Germinal center (tissue), 1 donor: ENCODE data around the gene AIPL1.

Experiments
- DNase-seq: peaks from one replicate; pipeline ENCODE4 v3.0.0; 2012; ENCODE audit warnings: mixed read lengths, low spot score

Gene AIPL1

GRCh38 chr17:6465206-6466003, 30.5 kb upstream of the AIPL1 start:
- no peak for DNase-seq

- DNase-seq = no peak
These were observed 29.6 kb upstream of the AIPL1 start for GRCh38 chr17:6464446-6465041.

- no peak for DNase-seq
These were observed 28.9 kb upstream of the AIPL1 start for GRCh38 chr17:6463616-6464445.

DNA sequence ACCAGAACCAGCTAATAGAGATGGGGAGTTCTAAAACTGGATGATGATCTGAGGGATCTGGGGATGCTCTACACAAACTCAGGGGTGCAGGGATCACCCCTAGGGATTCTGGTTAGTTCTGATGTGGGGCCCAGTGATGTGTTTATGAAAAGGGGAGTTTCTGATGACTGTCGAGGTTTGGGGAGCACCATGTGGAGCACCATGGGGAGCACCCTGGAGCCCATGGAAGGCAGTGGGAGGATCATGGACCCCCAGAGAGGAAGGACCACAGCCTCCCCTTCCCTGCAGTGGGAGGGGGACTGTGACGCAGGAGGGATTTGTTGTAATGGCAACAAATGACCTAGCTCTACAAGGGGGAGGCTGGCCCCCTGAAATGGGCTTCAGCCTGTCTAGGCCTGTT, 27.8 kb upstream of the AIPL1 start:
- no peak for DNase-seq

DNA sequence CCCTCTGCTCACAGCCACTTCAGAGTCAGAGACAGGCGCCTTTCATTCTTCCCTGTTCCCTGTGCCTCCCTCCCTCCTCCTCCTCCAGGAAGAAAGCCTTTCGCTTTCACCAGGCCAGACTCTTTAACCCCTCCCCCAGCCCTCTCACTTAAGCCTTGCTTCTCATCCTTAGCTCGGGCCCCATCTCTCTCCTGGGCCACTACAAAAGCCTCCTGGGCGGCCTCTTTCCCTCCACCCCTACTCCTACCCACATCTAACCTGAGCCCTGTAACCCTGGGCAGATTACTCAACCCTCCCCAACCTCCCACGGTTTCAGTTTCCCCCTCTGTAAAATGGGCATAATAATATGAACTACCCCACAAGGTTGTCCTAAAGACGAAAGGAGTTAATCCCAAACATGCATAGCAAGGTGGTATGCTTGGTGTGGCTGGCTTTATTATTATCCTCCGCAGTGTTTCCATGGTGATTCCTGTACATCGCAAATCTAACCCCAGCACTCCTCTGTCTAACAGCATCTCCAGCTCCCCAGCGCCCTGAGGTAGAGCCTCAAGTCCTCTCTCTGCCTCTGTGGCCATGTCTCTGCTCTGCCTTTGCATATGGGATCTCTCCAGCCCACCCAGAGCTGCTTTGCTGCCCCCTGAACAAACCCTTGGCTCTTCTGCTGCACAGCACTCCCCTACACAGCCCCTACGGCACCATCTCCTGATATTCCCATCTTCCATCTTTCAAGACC, 27.0 kb upstream of the AIPL1 start:
- no peak for DNase-seq

DNA sequence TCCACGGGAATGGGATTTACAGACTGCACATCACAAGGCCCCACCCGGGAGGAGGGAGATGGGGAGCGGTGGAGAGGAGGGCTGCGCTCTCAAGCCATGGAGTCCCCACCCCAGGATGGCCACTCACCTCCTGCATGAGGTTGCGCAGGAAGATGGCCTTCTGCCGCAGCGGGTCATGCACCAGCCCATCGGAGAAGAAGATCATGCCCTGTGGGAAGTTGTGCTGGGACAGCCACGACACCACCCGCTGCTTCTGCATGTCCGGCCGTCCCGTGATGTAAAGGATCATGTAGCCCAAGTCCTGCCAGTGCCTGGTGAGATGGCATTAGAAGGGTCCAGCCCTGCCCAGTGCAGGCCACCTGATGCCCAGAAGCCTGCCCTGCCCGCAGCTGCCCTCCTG, 26.3 kb upstream of the AIPL1 start:
- no peak for DNase-seq

DNA sequence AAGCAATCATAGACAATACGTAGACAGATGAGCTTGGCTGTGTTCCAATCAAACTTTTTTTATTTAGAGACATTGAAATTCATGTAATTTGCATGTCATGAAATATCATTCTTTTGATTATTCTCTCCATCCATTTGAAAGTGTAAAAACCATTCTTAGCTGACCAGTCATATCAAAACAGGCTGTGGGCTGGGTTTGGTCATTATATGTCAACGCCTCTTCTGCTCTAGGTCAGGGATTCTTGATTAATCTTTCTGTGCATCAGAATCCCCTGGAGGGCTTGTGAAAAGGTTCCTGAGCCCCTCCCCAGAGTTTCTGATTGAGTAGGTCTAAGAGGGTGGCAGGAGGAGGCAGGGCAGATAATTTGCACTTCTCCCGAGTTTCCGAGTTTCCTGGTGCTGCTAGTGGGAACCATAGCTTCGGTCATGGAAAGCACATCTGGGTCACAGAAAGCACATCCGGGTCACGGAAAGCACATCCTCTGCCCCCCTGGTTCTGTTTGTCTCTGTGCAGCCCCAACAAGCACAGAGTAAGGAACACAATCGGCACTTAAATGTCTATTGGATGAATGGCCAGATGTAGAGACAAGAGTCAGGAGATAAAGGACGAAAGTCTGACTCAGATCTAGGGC, 25.7 kb upstream of the AIPL1 start:
- DNase-seq = no peak

DNA sequence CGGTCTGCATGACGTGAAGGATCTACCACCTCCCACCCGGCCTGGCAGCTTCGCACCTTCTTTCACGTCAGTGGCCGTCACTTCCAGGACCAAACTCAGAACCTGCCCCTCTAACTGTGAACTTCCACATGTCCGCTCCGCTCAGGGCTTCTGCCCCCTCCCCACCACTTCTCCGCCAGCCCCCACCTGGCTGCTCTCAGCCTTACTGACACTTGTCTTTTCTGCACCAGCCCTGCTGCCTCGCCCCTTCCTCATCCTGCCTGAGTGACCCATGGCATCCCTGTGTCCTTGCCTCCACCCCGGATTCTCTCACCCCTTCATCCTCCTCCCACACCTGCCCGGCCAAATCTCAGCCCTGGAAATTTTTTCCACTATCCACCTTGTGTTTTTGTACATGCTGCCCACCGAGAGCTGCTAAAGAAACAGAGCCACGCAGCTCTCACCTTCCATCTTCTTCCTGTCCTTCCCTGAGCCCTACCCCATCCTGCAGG, 23.6 kb upstream of the AIPL1 start:
- no peak for DNase-seq

DNA sequence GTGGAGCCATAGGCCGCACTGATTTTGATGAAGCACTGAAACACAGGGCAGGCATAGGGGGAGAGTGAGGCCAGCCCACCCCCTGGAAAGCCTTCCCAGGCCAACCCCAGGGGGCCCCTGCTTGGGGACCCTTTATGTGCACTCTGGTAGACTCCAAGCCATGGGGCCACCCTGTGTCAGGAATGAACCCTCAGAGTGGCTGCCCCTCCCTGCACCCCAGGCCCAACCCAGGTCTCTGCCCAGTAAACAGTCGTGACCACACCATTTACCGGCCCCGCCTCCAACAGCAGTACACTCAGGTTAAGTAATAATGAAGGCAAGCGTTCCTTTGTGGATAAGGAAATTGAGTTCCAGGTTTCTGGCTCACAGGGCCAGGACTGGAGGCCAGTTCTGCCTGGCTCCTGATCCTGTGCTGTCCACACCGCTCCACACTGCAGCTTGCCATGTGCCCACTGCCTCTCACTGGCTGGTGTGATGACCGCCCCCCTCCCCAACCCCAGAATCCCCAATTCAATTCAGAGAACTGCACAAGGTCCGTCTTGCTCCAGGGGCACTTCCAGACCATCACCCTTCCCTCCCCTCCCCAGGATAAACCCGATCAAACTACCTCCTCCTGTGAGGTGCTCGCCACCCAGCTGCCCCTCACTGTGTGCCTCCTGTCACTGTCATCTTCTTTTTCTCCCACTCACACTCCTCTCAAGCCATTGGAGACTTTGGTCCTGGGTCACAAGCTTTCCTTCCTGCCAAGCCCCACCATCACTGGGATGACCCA, 23.0 kb upstream of the AIPL1 start:
- no peak for DNase-seq

- DNase-seq = no peak
These were observed 22.2 kb upstream of the AIPL1 start for GRCh38 chr17:6456914-6457687.

DNA sequence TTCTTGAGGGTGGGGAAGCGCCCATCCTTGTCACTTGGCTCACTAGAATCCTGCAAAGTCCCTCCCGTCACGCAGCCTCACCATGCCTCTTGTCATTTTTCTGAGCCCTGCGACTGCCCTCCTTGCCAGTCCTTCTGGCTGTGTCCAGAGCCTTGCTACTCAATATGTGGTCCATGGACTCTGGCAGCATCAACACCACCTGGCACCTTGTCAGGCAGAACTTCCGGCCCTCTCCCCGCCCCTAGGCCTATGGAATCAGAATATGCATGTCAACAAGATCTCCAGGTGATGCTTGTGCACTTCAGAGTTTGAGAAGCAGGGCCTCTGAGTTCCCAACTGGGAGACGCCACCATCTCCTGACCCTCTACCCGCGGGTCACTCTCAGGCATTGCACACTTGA, 21.4 kb upstream of the AIPL1 start:
- DNase-seq = no peak

DNA sequence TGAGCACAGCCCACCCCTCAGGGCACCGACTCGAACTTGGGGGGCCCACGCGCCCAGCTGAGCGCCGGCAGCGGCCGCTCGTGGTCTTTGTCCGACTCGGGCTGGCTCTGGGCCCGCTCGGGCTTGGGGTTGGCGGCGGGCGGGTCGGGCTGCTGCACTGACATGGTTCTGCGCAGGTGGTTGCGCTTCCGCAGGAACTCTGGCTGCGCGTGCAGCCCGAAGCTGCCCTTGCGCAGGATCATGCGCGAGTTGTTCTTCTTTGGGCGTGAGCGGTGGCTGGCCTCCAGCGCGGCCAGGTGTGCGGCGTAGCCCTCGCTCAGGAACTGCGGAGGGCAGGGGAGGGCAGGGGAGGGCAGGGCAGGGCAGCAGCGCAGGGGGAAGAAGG, 20.4 kb upstream of the AIPL1 start:
- peak; percentile 55 for DNase-seq

- no peak for DNase-seq
These were observed 19.8 kb upstream of the AIPL1 start for GRCh38 chr17:6454495-6455320.

GRCh38 chr17:6453279-6454024, 18.5 kb upstream of the AIPL1 start:
- no peak for DNase-seq

- no peak for DNase-seq
These were observed 17.7 kb upstream of the AIPL1 start for GRCh38 chr17:6452471-6453266.

DNA sequence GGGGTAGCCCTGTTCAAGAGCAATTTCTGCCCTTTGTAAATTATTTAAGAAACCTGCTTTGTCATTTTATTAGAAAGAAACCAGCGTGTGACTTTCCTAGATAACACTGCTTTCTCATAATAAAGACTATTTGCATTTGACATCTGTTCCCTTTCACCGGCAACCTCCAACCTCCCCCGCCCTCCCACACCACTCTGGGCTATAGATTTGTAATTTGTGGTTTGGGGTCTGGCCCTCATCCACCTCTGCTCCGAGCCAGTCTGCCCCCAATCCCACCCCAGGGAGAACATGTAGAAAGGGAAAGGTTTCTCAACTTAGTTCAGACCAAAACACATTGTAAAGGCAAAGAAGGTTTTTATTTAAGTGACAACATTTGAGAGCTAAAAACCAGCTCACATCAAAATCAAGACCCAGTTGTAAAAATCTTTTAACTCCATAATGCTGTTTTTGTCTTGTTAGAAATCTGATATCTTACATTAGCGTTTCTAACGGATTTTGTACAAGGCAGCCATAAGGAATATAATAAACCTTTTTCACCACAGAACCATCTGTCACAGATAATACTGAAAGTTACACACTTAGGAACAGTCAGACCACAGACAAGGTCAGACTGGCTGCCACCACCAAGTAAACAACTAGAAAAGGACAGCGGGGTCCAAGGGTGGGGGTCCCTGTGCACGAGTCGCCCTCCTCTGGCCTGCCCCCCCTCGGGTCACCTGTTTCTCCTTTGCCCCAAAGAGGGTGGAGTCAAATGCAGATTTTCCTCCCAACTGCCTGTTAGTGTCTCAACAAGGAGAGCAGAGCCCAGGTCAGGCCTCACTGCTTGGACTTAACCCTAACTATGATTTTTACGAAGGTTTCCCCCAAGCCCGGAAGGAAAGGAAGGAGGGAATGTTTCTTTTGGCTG, 16.3 kb upstream of the AIPL1 start:
- DNase-seq = no peak

GRCh38 chr17:6449307-6449706, 14.4 kb upstream of the AIPL1 start:
- DNase-seq = no peak
